Middle frontal gyrus (tissue), 1 donor: ENCODE data around the gene GPX2.

Experiments used
- DNase-seq: peaks from one replicate; pipeline ENCODE4 v3.0.0-alpha.2; 2015; ENCODE audit warnings: low spot score; ENCODE audit errors: extremely low spot score

Gene GPX2

GRCh38 chr14:64960762-64961276, 18.3 kb upstream of the GPX2 start:
- DNase-seq = no peak

GRCh38 chr14:64958743-64959142, 16.2 kb upstream of the GPX2 start:
- DNase-seq = no peak

- no peak for DNase-seq
Measured at GRCh38 chr14:64958201-64958600, 15.7 kb upstream of the GPX2 start.

- DNase-seq = no peak
Measured at GRCh38 chr14:64956697-64957406, 14.3 kb upstream of the GPX2 start.

- DNase-seq = no peak
Measured at GRCh38 chr14:64955297-64955696, 12.8 kb upstream of the GPX2 start.

GRCh38 chr14:64954491-64955240, 12.1 kb upstream of the GPX2 start:
- no peak for DNase-seq

- DNase-seq = no peak
Measured at GRCh38 chr14:64953661-64954060, 11.1 kb upstream of the GPX2 start.

GRCh38 chr14:64953310-64953654, 10.7 kb upstream of the GPX2 start:
- no peak for DNase-seq

- DNase-seq = no peak
Measured at GRCh38 chr14:64952598-64953309, 10.2 kb upstream of the GPX2 start.

- DNase-seq = no peak
Measured at GRCh38 chr14:64951724-64952123, 9.2 kb upstream of the GPX2 start.

GRCh38 chr14:64951291-64951690, 8.7 kb upstream of the GPX2 start:
- DNase-seq = no peak

GRCh38 chr14:64950889-64951288, 8.3 kb upstream of the GPX2 start:
- no peak for DNase-seq

- no peak for DNase-seq
Measured at GRCh38 chr14:64948612-64949210, 6.2 kb upstream of the GPX2 start.

GRCh38 chr14:64947710-64948611, 5.4 kb upstream of the GPX2 start:
- DNase-seq = no peak

GRCh38 chr14:64946310-64947045, 3.9 kb upstream of the GPX2 start:
- no peak for DNase-seq

- DNase-seq = no peak
Measured at GRCh38 chr14:64945431-64946178, 3.1 kb upstream of the GPX2 start.

GRCh38 chr14:64944861-64945260, 2.3 kb upstream of the GPX2 start:
- DNase-seq = no peak

GRCh38 chr14:64944041-64944440, 1.5 kb upstream of the GPX2 start:
- no peak for DNase-seq

- DNase-seq = no peak
Measured at GRCh38 chr14:64943556-64943955, 1.0 kb upstream of the GPX2 start.
